ENCODE data around the gene SEC14L2. TPM values are rescaled to one million over a fixed set of nuclear protein-coding genes. Genes with fewer than 3 reads are reported as not detected.
A peak's percentile ranks its signal among the peaks of the same experiment; 100 is the strongest.
"Not testable (repeated sequence)": the region's sequence is repeated elsewhere in the genome, so short reads cannot be mapped to it uniquely, and the experiment has no call there.

The SEC14L2 gene
- total and polyA plus RNA-seq, 4 donors = 6.5 to 110 (median 49.6) TPM

DNA sequence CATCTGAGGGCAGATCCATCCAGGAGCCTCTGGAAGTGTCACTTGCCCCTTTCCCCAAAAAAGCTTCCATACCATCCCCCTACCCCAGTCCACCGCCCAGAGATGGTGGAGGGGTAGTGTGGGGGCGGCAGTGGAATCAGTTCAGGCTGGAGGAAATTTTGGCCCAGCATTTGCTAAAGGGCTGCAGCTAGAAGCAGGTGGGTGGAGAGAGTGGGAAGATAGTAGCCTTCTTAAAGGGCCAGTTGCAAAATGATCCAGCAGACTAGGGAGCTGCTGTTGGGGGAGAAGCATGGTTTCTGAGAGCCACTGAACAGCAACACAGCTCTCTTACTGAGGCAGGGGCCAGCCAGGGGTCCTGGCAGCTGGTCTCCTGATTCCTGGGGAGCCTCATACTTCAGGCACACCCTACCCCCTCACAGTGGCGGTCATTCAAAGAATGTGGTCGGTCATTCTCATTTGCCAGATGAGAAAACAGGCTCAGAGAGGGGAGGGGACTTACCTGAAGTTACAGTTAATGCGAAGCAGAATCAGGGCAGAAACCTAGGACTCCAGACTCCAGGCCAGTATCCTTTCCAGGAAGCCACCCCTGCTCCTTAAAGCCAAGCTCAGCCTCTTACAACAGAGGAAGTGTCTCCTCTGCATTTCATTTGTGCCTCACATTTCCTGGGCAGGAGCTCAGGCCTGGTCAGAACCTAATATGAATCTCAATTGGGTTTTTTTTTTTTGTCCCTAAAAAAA, 5.4 kb downstream of the SEC14L2 start:
- H3K27ac ChIP-seq (ENCODE audit: low read depth in 1 of 2, low read length in 2 of 2) = peak overlapping the region; percentile 45 to 53
- H3K4me1 ChIP-seq (ENCODE audit: control insufficient read depth in 4 of 4, insufficient read depth in 4 of 4, low read length in 3 of 4) = peaks cover 13 to 80% (median 69%) of the 10 kb centered on the region in 4 donors
- peaks cover 1 to 12% (median 7%) of the 10 kb centered on the region in 4 donors for H3K36me3 ChIP-seq (ENCODE audit: control insufficient read depth in 4 of 4, insufficient read depth in 3 of 4, low read depth in 1 of 4, low read length in 3 of 4)

GRCh38 chr22:30402766-30403104, 5.9 kb downstream of the SEC14L2 start:
- H3K9ac ChIP-seq (ENCODE audit: low read depth in 1 of 2, low read length in 2 of 2); DNase-seq (ENCODE audit: low spot score); H3K4me3 ChIP-seq (ENCODE audit: low read depth in 1 of 3, low read length in 3 of 3); H3K27ac ChIP-seq (ENCODE audit: low read depth in 1 of 2, low read length in 2 of 2); H3K9me3 ChIP-seq (ENCODE audit: control insufficient read depth in 4 of 4, low read length in 3 of 4); H3K27me3 ChIP-seq (ENCODE audit: control insufficient read depth in 4 of 4, insufficient read depth in 4 of 4, low read length in 3 of 4): not testable (repeated sequence)
- WGBS = 90% methylated on average over 5 of the region's 5 CpGs
- H3K4me1 ChIP-seq (ENCODE audit: control insufficient read depth in 4 of 4, insufficient read depth in 4 of 4, low read length in 3 of 4) = peaks cover 13 to 81% (median 68%) of the 10 kb centered on the region in 4 donors
- H3K36me3 ChIP-seq (ENCODE audit: control insufficient read depth in 4 of 4, insufficient read depth in 3 of 4, low read depth in 1 of 4, low read length in 3 of 4) = peaks cover 3 to 15% (median 11%) of the 10 kb centered on the region in 4 donors

More for the DNA sequence above, 5.4 kb downstream of the SEC14L2 start:
- H3K9ac ChIP-seq (ENCODE audit: low read depth in 1 of 2, low read length in 2 of 2) = no peak overlapping the region
- H3K4me3 ChIP-seq (ENCODE audit: low read depth in 1 of 3, low read length in 3 of 3) = no peak overlapping the region
- no peak for DNase-seq (ENCODE audit: low spot score)
- WGBS = 49% methylated on average over 5 of the region's 5 CpGs
- H3K27me3 ChIP-seq (ENCODE audit: control insufficient read depth in 4 of 4, insufficient read depth in 4 of 4, low read length in 3 of 4) = no peaks in the 10 kb centered on the region
- TF ChIP-seq HNF4G (IDR thresholded peaks at IDR 0.05) (no peak), REST (IDR thresholded peaks at IDR 0.05) (no peak), EGR1 (IDR thresholded peaks at IDR 0.05; ENCODE audit: low read depth in 2 of 2) (no peak), RAD21 (IDR thresholded peaks at IDR 0.05) (no peak), GABPA (IDR thresholded peaks at IDR 0.05 in 1 of 2, conservative IDR thresholded peaks at IDR 0.05 in 1 of 2) (no peak), TAF1 (conservative IDR thresholded peaks at IDR 0.05) (no peak), RXRA (IDR thresholded peaks at IDR 0.05) (no peak), NR2F2 (IDR thresholded peaks at IDR 0.05) (no peak), HNF4A (conservative IDR thresholded peaks at IDR 0.05) (no peak), CTCF (IDR thresholded peaks at IDR 0.05; ENCODE audit: low read depth, low read length, missing input control) (no peak), JUND (IDR thresholded peaks at IDR 0.05) (no peak), FOXA1 (IDR thresholded peaks at IDR 0.05) (no peak)
- TF ChIP-seq, protein P1, sequence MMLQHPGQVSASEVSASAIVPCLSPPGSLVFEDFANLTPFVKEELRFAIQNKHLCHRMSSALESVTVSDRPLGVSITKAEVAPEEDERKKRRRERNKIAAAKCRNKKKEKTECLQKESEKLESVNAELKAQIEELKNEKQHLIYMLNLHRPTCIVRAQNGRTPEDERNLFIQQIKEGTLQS (IDR thresholded peaks at IDR 0.05) = no peak
- TF ChIP-seq, protein P2, sequence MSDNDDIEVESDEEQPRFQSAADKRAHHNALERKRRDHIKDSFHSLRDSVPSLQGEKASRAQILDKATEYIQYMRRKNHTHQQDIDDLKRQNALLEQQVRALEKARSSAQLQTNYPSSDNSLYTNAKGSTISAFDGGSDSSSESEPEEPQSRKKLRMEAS (IDR thresholded peaks at IDR 0.05) = no peak
- no peaks in the 10 kb centered on the region for H3K9me3 ChIP-seq (ENCODE audit: control insufficient read depth in 4 of 4, low read length in 3 of 4)
